ENCODE results near the gene BMAL2.

Gene BMAL2

DNA sequence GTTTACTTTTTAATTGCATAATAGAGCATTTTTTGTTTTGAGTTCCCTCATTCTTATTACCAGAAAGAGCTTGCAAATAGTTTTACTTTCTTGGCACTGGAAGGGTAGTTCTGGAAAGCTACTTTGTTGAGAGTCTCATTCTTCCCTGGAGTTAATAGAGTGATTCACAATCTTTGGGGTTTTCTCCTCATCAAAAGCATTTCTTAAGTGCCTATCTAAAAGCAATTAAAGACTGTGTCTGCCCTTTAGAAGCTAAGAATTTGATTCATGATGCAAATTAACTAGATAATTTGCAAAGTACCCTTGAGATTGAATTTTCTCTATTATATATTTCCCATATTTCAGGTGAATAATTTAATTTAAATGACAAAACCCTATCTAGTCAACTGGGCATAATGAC is 8.1 kb upstream of the BMAL2 start:
- no peak for DNase-seq

DNA sequence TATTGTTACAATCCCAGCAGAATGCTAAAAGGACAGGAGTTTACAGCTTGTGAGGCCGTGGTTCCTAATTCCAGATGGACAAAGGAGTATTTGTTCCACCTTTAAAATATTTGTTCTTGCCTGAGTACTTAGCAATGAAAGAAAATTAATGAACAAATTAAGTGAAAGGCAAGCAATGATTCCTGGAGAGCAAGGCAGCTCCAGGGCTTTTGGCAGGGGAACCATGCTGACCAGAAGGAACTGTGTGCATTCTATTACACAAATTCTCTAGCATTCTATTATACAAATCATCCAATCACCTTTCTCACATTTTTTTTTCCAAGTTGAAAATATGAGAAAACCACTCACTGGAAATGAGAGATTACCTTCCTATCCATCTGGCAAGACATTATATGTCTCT is 1.8 kb upstream of the BMAL2 start:
- DNase-seq, result no peak

DNA sequence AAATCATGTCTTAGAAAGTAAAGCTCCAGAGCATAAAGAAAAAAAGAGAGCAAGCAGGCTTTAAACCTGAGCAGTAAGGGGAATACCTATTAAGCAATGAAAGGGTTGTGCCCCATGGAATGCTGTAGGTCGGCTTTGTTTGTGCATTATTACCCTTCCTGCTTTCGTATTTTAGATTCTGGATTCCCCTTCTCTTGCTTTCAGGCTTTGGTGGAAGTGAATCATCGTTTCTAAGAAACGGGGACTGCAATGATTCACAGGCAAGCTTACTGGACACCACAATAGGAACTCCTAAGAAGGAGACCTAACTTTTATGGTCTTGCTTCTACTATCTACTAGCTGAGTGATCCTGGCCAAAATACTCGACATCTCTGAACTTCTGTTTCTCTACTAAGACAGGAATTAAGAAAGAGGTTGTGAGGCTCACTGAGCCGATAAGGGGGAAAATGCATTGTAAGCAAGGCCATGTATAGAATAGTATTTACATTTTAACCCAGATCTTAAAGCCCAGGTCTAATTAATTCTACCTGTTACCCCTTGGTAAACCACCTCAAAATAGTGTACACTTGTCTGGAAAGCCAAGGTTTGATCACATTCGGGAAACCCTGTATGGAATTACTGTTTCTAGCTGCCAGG is 1.2 kb upstream of the BMAL2 start:
- no peak for DNase-seq

DNA sequence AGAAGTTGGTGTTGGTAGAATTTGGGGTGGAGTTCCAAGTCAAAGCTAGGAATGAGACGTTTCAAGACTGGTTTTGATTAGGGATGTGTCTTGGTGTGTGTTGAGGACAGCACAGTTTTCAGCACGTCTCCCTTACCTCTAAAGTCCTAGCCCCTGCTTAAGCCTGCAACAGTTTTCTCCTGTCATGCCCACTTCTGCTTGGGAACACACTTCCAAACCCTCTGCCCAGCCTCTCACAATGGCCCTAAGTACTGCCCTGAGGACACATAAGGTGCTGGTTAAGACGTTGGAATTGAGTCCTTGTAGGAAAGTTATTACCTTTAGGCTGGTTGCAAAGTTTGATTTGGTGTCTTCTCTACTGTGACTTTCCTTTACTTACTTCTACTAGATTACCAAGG is 710 bp upstream of the BMAL2 start:
- no peak for DNase-seq

DNA sequence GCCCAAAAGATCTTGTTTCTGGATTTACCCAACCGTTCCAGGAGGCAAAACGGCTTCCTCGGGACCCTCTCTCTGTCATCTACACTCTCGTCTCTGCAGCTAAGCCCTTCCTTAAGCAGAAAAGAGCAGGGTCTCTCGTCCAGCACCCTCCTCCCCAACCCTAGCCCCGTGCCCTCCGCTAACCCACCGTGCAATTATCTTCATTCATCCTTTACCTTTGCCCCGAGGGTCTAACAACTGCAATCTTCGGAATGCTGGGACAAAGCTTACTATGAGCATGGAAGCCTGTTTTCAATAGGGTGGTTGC is 276 bp upstream of the BMAL2 start:
- no peak for DNase-seq

DNA sequence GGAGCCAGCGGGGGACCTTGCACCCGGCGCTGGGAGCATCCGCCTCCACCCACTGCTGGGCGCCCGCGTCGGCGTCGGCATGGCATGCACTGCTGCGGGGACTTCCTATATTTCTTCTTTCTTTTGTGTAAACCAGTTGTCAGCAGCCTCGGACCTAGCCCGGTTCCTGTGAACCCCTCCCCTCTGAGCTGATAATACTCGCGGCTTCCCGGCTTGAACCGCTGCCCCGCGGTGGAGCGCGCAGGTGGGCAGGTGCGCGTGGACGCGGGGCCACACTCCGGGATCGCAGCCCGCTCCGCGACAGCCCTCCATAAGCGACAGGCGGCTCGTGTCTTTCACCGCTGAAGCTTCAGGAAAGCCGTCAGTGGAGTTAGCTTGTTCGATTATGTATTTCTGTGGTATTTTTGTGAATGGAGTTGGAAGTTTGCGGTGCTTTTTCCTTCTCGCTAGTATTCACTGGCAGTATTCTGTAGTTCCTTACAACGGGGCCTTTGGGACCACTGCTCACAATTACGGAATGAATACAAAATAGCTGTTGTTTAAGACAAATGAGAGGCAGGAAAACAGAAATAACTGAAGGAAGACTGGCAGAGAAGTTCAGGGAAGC is 870 bp downstream of the BMAL2 start:
- DNase-seq, result no peak

DNA sequence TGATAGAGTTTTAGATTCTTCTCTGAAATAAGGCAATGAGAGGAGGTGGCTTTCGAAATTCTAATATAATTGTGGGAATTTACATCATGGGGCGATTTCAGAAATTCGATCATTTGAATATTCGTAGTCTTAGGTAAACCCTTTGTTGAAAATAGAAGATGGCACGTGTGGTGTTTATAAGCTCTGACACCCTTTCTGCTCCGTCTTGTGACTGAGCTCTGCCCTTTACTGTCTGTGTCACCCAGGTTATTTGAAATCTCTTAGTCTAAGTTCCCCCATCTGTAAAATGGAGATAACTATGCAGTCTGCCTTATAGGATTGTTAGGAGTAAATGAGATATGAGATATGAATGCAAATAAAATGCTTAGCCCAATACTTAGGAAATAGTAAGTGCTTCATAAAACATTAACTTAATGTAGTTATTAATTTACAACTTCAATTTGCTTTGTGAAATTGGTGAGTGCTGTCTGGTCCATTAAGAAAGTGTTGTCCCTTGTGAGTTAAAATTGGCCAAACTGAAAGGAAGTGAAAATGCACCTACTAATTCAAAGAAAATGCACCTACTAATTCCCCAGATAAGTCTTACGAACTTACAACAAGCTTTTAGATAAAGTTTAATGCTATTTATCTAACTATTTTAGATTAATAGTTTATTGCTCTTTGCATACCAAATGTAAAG is 1.5 kb downstream of the BMAL2 start:
- no peak for DNase-seq

DNA sequence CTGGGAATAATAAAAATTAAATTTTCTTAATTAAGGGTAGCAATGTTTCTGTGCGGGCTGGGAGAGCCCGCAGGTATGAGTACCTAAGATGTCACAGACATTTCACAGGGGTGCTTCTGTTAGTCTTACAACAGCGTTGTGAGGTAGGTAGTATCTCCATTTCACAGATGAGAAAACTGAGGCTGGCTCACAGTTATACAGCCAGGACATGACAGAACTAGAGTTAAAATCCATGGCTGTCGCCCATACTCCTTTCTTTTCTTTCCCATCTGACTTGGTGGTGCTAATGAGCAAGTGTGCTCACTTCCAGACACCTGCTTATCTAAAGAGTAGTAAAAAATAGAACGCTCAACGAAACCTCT is 2.1 kb downstream of the BMAL2 start:
- DNase-seq, result no peak

DNA sequence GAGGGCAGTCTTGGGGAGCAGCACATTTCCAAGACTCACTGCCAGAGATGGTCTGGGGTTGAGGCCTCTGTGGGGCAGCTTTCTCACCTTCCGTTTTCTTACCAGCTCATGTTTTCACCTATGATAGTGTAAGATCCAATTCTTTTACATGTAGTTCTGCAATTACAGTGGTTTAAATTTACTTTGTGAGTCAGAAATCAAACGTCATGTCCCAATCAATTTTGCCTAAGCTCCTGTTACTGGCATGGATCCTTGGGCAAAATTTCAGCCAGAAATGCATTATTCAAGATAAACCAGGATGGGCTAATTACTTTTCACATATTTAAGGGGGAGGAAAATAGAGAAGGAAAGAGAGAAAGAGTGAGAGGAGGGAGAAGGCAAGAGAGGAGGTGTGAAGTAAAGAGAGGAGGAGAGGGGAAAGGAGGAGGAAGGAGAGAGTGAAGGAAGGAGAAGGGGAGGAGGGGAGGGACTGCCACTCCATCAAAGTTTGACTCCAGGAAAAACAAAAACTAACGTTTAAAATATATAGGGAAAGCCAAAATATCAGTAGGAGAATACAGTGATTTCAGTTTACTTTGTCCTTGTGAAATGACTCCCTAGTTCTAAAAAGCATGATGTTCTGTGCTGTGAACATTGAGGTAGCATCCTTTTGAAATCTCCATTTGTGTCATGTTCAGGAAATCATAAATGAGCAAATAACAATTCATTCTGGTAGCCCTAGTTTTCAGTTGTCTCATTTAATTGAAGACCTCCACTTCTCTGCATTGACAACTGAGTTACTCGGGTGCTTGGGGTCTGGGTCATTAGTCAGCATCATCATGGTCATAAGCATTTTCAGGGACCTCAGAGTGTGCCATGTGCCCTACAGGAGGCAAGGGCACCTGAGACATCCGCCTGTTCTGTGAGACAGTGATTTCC is 3.0 kb downstream of the BMAL2 start:
- DNase-seq, result no peak

DNA sequence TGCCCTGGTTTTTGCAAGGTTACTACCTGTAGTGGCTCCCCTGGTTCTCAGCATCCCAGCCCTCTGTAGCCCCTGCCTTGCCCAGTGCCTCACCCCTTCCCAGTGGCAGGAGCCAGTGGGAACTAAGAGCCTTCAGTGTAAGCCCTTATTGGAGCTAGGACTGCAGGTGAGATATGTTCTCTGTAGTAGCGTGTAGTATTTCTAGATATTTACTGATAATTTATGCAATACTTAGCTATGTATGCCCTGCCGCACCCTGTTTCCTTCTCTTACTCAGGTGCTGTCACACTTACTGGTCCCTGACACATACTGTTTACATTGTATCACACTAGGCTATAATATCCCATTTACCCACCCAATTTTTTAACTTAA is 3.6 kb downstream of the BMAL2 start:
- no peak for DNase-seq

DNA sequence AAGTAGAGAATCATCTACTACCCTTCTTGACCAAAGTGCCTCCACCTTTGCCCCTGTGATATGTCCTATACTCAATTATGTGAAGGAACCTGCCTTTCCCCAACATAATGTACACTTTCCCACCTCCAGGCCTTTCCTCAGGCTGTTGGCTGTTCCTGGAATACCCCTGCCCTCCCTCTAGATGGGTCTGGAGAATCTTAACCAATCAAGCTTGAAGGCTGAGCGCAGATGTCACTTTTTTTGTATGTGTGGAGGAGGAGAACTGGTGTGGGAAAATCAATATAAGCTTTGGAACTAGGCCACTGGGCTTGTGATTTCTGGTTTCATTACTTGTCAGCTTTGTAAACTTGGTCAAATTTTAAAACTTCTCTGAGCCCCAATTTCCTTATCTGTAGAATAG is 4.7 kb downstream of the BMAL2 start:
- DNase-seq, result no peak

DNA sequence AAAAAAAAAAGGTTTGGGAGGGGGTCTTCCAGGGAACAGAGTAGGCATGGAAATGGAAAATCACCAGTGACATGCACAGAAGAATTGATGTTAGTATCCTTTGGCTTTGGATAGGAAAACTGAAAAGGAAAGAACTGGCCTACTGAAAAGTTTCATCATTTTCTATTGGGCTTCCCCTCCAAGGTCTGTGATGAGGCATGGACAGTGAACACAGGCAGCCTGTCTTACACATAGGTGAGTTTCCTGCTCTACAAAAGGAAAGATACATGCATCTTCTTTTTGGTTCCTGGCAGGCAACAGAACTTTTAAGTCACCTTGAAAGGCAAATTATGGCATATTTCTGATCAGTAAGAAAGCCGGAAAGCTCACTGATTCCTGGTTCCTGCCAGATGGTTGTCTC is 5.8 kb downstream of the BMAL2 start:
- DNase-seq, result no peak

DNA sequence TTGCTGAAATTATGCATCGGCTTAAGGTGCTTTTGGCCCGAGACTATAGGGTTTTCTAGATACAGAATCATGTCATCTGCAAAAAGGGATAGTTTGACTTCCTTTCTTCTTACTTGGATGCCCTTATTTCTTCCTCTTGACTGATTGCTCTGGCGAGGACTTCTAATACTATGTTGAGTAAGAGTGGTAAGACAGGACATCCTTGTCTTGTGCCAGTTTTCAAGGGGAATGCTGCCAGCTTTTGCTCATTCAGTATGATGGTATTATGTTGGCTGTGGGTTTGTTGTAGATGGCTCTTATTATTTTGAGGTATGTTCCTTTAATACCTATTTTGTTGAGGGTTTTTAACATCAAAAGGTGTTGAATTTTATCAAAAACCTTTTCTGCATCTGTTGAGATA is 8.3 kb downstream of the BMAL2 start:
- no peak for DNase-seq

DNA sequence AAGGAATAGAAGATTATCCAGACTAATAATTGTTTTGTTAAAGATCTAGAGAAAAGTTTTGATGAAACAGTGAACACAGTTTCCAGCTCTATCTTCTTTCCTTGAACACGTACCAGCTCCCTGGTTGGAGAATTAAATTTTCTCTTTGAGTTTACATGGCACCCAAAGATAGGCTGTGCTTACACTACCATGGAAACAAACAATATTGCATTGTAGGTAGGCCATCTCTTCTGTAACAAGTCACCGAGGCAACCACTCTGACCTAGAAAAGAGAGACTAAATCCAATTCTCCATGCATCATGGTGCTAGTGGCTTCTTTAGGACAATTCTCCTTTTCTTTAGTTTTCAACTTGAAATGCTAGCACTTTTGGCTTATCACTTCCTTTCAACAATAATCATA is 9.9 kb downstream of the BMAL2 start:
- DNase-seq, result no peak

DNA sequence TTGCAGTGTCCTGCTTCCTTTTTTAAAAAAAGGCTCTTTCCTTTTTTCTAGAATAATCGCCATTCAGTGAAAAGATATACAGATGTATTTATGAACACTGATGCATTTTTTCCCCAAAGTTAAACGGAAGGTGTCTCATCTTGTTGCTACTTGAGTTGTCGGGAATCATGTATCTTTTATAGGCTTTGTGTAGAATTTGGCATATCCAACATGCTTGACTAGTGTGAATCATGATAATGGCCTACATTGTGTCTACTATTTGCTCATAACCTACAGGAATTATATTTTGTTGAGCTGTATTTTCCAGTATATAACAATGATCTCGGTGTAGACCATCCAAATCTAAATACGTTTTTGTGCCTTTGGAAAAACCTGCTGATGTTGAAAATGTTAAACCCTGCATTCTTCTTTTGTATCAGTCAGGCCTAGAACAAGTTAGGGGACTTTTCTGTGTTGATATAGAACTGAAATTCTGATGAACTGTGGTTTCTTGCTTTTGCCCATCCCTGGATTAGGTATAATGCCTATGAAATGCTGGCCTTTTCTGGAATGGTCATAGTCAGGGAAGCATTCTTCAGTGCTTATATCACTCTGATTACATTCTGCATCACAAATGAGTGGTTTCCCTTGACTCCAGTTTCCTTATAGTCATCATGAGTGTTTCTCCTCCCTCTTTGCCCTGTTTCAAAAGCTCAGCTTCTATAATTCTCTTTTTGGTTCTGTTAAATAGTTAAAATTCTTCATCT is 10.8 kb downstream of the BMAL2 start:
- DNase-seq, result no peak

DNA sequence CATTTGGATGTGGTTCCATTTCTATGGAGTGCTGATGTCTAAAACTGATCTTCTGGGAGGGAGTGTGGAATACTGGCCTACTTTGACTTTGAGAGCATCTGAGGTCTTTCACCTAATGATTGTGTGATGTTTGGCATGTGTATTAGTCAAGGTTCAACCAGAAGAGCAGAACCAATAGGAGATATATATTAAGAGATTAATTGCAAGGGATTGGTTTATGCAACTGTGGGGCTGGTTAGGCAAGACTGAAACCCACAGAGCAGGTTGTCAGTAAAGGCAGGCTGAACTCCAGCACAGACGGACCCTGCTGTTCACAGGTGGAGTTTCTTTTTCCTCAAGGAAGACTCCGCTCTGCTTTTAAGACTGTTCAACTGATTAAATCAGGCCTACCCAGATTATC is 11.6 kb downstream of the BMAL2 start:
- no peak for DNase-seq

DNA sequence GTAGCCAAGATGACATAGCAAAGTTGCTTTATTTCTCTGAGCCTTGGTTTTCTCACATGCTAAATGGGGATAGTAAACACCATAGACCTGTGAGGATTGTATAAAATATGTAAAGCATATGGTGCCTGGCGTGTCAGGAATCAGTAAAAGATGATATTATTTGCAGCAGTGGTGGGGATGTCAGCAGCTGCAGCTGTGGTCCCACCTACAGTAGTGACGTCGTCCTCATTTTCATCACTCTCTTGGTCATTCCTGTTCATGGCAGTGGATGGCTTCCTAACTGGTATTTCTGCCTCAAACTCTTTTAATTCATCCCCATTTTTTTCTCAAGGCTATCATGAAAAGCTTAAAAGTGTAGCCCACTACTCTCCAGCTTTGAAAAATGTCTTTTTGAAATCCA is 12.1 kb downstream of the BMAL2 start:
- DNase-seq, result no peak

DNA sequence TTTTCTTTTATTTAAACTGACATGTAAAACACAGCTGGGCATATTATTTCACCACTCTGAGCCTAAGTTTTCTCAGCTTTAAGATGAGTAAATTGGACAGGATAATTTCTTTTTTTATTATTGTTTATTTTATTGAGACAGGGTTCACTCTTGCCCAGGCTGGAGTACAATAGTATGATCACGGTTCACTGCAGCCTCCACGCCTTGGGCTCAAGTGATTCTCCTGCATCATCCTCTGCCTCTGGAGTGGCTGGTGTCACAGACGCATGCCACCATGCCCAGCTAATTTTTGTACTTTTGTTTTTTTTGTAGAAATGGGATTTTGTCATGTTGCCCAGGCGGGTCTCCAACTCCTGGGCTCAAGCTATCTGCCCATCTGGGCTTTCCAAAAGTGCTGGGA is 12.7 kb downstream of the BMAL2 start:
- no peak for DNase-seq

DNA sequence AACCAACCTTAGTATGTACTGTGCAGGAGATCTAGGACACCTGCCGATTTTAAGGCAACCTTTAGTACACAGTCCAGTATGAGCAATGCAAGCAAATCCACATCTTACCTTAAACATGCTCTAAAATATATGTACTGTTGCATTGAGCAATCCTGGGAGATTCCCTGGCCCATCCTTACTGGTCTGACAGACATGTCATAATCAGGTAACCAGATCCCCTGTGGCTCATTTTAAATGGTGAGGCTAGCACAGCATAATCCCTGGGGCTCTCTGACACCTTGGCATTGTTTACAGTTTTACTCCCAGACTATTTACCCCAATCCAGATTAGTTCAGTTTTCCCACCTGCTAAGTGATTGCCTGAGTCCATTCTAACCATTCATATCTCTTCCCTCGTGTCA is 15.1 kb downstream of the BMAL2 start:
- DNase-seq, result no peak

DNA sequence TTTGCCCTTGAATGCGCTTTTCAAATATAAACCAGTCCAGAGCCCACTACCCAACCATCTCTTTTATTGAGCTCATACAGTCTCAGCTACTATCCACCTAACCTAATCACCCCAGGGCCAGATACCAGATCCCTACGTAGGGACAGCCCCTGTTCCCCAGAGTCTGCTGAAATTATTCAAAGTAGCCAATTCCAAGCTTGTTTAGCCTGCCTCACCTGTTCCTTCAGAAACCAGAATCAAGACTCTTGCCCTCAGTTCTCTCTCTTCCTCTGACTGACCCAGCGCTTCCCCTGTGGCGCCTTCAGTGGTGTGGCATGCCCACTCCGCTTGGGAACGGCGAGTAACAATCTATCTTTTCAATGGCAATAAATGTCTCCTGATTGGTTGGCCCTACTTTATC is 18.8 kb downstream of the BMAL2 start:
- DNase-seq, result no peak

DNA sequence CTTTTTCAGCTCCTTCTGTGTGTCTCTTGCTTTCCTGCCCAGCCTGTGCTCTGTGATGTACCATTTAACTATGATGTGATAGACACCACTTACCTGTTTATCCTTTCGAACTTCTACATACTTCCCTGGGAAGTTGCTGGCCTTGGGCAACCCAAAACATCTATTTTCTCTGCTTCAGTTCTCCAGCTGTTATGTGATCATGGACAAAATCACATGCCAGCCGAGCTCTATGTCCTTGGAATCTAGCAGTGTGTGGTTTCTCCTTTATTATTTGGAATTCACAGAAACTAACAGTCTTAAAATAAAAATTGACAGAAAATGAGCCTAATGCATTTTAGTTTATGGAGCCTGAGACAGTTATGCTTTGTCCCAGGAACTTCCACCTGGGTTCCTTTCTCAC is 22.9 kb downstream of the BMAL2 start:
- no peak for DNase-seq

DNA sequence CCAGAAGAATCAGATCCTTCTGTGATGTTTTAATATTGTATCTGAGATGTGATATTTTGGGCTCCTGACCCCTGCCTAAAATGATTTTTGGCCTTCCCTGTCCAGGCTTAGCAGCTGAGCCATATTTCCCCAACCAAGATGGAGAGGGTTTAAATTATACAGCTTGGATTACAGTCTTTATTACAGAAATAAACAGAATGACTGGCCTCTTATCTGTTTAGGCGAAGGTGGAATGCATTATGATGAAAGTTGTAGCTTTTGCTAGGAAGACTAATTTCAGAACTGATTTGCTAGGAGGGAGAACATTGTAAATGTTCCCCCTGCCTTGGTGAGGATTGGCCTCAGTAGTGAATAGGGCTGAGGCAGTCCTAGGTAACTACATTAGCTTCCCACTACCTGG is 23.3 kb downstream of the BMAL2 start:
- no peak for DNase-seq

DNA sequence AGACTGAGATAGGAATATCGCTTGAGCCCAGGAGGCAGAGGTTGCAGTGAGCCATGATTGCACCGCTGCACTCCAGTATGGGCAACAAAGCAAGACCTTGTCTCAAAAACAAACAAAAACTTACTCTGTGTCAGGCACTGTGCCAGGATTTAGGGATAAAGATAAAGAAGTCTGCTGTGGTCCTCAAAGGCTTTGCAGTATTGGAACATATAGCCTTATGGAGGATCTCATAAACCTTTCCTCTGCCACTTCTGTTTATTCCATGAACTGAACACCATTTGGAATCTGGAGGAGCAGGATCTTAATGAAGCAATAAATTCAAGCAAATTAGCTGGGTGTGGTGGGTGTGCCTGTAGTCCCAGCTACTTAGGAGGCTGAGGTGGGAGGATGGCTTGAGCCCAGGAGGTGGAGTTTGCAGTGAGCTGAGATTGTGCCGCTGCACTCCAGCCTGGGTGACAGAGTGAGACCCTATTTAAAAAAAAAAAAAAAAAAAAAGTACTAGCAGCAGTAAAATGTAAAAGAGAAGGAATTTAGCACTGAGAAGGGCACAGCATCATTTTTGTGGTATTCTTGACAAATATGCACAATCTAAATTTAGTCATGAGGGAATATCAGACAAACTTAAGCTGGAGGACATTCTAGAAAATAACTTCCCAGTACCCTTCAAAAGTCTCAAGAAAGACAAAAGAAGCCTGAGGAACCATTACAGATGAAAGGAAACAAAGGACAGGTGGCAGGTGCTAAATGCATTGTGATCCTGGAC is 27.1 kb downstream of the BMAL2 start:
- DNase-seq, result no peak

Data from NCI-H1048 (cell line).